Muscle of leg (tissue), 11 donors: ENCODE measurements around the gene HIVEP2. TPM values are rescaled to one million over a fixed set of nuclear protein-coding genes. Genes with fewer than 3 reads are reported as not detected.

ENCODE experiments used
- DNase-seq: peaks from one replicate; pipeline ENCODE4 v3.0.0; 2013
- H3K27ac ChIP-seq: one replicate; pipeline ENCODE4 v1.5.1; 2013; ENCODE audit warnings: mild to moderate bottlenecking, low read length, control low read depth
- H3K27me3 ChIP-seq: one replicate; pipeline ENCODE4 v1.6.1; 2013; ENCODE audit warnings: low read length; ENCODE audit not compliant: control insufficient read depth, insufficient read depth
- H3K36me3 ChIP-seq: one replicate; pipeline ENCODE4 v1.6.1; 2013; ENCODE audit warnings: low read length; ENCODE audit not compliant: control insufficient read depth, insufficient read depth
- H3K4me1 ChIP-seq: one replicate; pipeline ENCODE4 v1.6.1; 2013; ENCODE audit warnings: low read length; ENCODE audit not compliant: control insufficient read depth, insufficient read depth
- H3K4me3 ChIP-seq: one replicate; pipeline ENCODE4 v1.5.1; 2013; ENCODE audit warnings: low read length, control low read depth
- H3K9me3 ChIP-seq: replicated peaks from 2 replicates; pipeline ENCODE4 v1.6.1; 2013; ENCODE audit warnings: low read depth, low read length; ENCODE audit not compliant: control insufficient read depth
- WGBS: methylation state at CpG from one replicate; pipeline ENCODE4 v1.1.5; 2013; ENCODE audit warnings: missing lambda C conversion rate; ENCODE audit not compliant: insufficient coverage; 5-methylcytosine and 5-hydroxymethylcytosine counted together
- polyA plus RNA-seq, 8 donors: library from polyadenylated mRNA; unstranded; fragments of 120-200 nt; gene quantifications; one replicate each; pipeline versions ENCODE4 v1.2.1 to v1.2.3, GENCODE V29; 2013; ENCODE audit warnings: inconsistent platforms in 1 of 8, low replicate concordance in 1 of 8; ENCODE audit not compliant: insufficient read length in 8 of 8, insufficient read depth in 1 of 8
- total RNA-seq: library from RNA; stranded (reverse); fragments of 120-200 nt; gene quantifications from one replicate; pipeline ENCODE4 v1.2.4, GENCODE V29; 2013

The HIVEP2 gene
- total and polyA plus RNA-seq, 9 donors, result 8.6 to 17.9 (median 14.8) TPM

- H3K27ac ChIP-seq, result no peak overlapping the region
- no peak overlapping the region for H3K4me3 ChIP-seq
- DNase-seq, result no peak
- no peaks in the 10 kb centered on the region for H3K36me3 ChIP-seq
- H3K27me3 ChIP-seq, result no peaks in the 10 kb centered on the region
- H3K4me1 ChIP-seq, result peaks cover 10% of the 10 kb centered on the region
- no peaks in the 10 kb centered on the region for H3K9me3 ChIP-seq
Measured at GRCh38 chr6:142896732-142897131, 48.2 kb downstream of the HIVEP2 start.

DNA sequence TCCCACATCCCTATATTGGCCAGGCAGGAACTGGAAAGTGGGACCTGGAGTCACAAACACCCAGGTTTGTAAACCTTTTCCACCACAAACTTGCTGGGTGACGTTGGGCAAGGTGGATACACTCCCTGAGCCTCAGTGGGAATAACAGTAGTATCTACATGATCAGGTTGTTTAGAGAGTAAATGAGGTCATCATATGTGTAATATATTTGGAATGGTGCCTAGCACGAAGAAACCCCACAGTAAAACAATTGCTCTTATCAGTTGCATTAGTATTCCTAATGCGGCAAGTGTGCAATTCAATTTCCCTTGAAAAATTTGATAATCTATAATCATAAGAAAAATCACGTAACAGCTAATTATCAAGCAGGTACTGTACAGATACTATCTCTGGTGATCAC, 51.9 kb downstream of the HIVEP2 start:
- no CpG with 5 or more reads among the region's 4 CpGs for WGBS
- Histone ChIP-seq H3K36me3 (no peaks in the 10 kb centered on the region), H3K27ac (no peak overlapping the region), H3K4me3 (no peak overlapping the region), H3K4me1 (peaks cover 2% of the 10 kb centered on the region), H3K27me3 (no peaks in the 10 kb centered on the region), H3K9me3 (no peaks in the 10 kb centered on the region)
- DNase-seq, result no peak

DNA sequence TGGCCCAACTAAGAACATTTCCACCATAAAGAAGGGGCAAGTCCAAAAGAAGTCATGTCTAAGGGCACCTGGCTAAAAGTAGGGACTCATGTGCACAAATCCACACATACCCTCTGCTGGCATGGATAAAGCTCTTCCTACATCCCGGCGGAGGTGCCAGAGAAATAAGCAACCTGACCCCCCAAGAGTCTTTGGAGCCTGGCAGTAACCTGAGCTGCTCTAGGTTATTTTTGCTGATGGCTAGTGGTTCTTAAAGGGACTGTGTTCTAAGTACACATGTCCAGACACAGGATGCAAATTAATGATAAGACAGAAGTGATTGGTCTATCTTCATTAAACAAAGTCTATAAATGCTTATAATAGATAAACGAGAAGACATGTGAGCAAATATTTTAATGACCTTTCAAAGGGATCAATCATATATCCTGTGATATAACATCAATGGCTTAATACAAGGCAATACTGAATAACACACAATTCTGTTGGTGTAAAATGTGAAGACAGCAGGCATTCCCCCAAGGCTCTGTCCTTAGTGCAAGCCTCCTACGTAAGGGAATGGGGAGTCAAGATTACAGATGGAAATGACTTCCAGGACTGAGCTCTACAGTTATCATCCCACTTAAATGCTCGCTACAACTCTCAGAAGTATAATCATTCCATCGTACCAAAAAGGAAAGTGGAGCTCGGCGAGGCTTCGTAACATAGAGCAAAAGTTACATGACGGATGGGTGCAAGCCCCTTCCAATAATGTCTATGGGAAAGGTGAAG, 52.5 kb downstream of the HIVEP2 start:
- Histone ChIP-seq H3K36me3 (no peaks in the 10 kb centered on the region), H3K4me1 (peaks cover 2% of the 10 kb centered on the region), H3K27ac (no peak overlapping the region), H3K27me3 (no peaks in the 10 kb centered on the region), H3K4me3 (no peak overlapping the region), H3K9me3 (no peaks in the 10 kb centered on the region)
- DNase-seq, result peak; percentile 52
- no CpG with 5 or more reads among the region's 10 CpGs for WGBS

GRCh38 chr6:142891454-142891853, 53.5 kb downstream of the HIVEP2 start:
- Histone ChIP-seq H3K36me3 (no peaks in the 10 kb centered on the region), H3K4me1 (peaks cover 2% of the 10 kb centered on the region), H3K27me3 (no peaks in the 10 kb centered on the region), H3K4me3 (no peak overlapping the region), H3K27ac (no peak overlapping the region), H3K9me3 (no peaks in the 10 kb centered on the region)
- DNase-seq, result no peak
- WGBS, result no CpG with 5 or more reads among the region's 5 CpGs

GRCh38 chr6:142888456-142888855, 56.5 kb downstream of the HIVEP2 start:
- Histone ChIP-seq H3K4me1 (peaks cover 6% of the 10 kb centered on the region), H3K27ac (no peak overlapping the region), H3K4me3 (no peak overlapping the region), H3K36me3 (no peaks in the 10 kb centered on the region), H3K9me3 (no peaks in the 10 kb centered on the region), H3K27me3 (no peaks in the 10 kb centered on the region)
- DNase-seq, result no peak
- 75% methylated on average over 1 of the region's 1 CpG for WGBS

DNA sequence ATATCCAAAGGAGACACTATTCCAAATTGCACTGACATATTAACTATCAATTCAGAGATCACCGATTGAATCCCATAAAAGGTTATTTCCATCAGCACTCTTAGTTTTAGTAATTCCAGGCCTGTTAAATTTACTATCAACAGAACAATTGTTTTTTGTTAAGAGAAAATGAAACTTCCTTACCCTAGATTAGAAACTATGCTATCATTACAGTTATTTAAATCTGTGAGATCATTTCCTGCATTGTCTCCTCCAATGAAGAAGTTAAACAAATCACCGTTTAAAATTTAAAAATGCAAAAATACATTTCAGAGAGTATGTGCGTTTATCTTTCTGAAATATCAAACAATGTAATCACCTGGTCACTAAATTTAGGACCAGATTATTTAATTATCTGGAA, 57.5 kb downstream of the HIVEP2 start:
- no peaks in the 10 kb centered on the region for H3K27me3 ChIP-seq
- no peaks in the 10 kb centered on the region for H3K36me3 ChIP-seq
- no peak overlapping the region for H3K27ac ChIP-seq
- DNase-seq, result no peak
- peaks cover 6% of the 10 kb centered on the region for H3K4me1 ChIP-seq
- no peak overlapping the region for H3K4me3 ChIP-seq
- WGBS, result no CpG with 5 or more reads among the region's 3 CpGs
- no peaks in the 10 kb centered on the region for H3K9me3 ChIP-seq

DNA sequence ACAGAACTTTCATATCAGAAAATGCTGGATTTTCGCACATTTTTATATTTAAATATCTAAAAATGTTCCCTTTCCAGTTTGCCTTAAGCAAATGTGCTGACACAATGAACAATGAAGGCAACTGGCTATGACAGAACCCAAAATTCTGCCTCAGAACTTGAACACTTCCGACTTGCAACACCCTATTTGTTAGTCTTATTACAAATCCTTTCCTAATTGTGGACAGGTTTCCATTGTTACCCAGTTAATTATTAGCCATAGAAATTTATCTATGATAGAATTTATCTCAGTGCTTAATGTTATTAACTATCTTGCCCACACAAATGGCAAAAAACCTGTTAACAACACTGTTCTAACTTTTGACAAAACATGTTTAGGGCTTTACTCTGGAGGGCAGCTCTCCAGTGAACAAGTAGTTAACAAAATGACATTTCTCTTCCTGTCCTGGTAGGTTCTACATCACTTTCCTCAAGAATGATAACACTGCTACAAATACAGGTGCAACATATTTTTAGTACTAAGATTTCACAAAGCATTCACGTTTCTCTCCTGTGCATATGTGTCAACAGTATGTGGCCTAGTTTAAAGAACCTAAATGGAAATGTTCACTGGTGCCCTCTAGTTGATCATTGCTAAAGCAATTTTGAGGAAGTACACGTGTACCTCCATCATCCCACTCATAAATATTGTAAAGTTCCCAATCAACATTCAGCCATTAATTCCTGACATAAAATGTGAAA, 58.4 kb downstream of the HIVEP2 start:
- no peak overlapping the region for H3K4me3 ChIP-seq
- H3K4me1 ChIP-seq, result peaks cover 7% of the 10 kb centered on the region
- H3K27me3 ChIP-seq, result no peaks in the 10 kb centered on the region
- WGBS, result no CpG with 5 or more reads among the region's 4 CpGs
- H3K9me3 ChIP-seq, result no peaks in the 10 kb centered on the region
- DNase-seq, result peak; percentile 73
- H3K36me3 ChIP-seq, result no peaks in the 10 kb centered on the region
- H3K27ac ChIP-seq, result peak overlapping the region; percentile 1

DNA sequence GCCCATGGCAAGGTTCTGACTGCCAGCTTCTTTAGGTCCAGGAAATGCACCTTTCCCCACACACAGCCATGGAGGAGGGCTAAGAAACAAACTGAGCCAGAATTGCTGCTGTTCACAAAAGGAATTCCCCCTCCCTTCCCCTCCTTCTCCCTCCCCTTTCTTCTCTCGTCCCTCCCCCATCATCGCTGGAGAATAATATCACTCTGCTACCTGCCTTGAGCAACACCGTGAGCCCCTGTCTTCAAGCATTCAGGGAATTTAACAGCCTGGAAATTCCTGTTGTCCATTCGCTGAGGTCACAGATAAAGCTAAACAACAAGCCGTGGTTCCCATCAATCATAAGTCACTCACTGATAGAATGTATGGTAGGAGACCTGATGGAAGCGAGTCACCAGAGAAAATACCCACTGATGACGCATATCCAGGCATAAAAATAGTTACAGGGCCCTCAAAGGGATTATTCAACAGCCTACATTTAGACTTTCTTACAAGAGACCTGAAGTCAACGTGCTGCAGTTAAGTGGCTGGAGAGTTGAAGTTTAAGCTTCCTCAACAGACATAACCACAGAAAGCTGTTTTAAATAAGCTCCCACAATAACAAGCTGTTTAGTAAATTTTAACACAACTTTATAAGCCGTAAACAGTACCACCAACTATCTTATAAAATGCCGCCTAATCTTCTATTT, 59.7 kb downstream of the HIVEP2 start:
- 52% methylated on average over 4 of the region's 10 CpGs for WGBS
- no peaks in the 10 kb centered on the region for H3K36me3 ChIP-seq
- H3K4me1 ChIP-seq, result peaks cover 12% of the 10 kb centered on the region
- peak overlapping the region; percentile 30 for H3K4me3 ChIP-seq
- no peaks in the 10 kb centered on the region for H3K27me3 ChIP-seq
- peak; percentile 88 for DNase-seq
- peak overlapping the region; percentile 83 for H3K27ac ChIP-seq
- H3K9me3 ChIP-seq, result no peaks in the 10 kb centered on the region

DNA sequence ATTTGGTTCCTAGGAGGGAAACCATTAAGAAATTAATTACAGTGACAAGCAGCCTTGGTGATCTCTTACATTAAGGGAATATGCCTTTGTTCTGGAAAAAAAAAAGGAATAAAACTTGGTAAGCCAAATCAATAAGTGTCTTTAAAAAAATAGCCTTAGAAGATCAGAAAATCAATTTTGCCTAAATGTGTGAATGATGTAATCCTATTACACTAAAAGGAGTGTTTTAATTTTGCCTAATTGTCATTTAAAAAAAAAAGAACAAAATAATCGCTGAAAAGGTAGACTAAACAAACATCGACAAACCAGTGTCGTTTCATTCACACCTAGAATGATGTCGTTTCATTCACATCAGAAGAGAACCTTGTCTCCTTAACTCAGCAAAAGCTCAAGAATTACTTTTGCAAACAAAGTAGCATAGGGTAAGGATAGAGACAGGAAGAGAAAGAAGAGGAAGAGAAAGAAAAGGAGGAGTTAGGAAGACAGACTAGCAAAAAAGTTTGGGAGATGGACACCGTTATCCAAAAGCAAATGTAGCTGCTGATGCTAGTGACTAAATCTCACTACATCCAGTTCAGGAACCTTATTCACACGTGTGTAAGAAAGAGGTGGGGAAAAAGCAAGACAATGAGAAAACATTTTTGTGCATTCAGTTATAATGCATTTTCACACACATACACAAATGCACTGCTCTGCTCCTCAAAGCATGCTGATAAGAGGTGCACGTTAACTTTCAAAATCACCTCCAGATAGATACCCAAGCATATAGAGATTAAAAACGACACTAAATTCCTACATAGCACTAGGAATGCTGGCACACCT, 60.6 kb downstream of the HIVEP2 start:
- H3K27ac ChIP-seq, result peak overlapping the region; percentile 83
- H3K4me3 ChIP-seq, result peak overlapping the region; percentile 30
- H3K9me3 ChIP-seq, result no peaks in the 10 kb centered on the region
- no peaks in the 10 kb centered on the region for H3K36me3 ChIP-seq
- WGBS, result no CpG with 5 or more reads among the region's 8 CpGs
- peaks cover 15% of the 10 kb centered on the region for H3K4me1 ChIP-seq
- H3K27me3 ChIP-seq, result no peaks in the 10 kb centered on the region
- DNase-seq, result no peak
